22Rv1 (cell line): ENCODE measurements around the gene GEMIN4.

Experiments
- ZFX ChIP-seq: fragments of 450-650 bp; IDR thresholded peaks from 2 replicates; pipeline ENCODE4 v1.6.1; 2017; ENCODE audit warnings: antibody characterized with exemption, borderline replicate concordance
- TF ChIP-seq, protein P1 (sequence below): fragments of 450-650 bp; IDR thresholded peaks from 2 replicates; pipeline ENCODE4 v1.5.1; 2017; ENCODE audit warnings: mild to moderate bottlenecking

DNA sequence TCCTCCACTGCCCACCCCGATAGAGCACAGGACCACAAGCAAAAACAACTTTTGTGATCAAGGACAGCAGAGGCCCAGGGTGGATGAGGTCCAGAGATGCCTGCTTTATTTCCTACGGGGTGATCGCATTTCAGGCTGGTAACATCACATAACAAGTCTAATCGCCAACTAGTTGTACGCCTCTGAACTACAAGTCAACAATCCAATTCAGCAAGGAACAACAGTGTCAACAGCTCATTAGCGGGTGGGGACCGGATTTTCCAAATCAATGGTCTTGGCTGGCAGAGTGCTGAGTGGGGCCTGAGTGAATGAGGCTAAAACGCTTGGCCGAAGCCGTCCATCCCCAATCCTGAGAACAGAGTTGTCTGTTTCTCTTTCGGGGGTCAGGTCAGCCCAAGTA lies 47.2 kb upstream of the GEMIN4 start:
- TF ChIP-seq, protein P1, sequence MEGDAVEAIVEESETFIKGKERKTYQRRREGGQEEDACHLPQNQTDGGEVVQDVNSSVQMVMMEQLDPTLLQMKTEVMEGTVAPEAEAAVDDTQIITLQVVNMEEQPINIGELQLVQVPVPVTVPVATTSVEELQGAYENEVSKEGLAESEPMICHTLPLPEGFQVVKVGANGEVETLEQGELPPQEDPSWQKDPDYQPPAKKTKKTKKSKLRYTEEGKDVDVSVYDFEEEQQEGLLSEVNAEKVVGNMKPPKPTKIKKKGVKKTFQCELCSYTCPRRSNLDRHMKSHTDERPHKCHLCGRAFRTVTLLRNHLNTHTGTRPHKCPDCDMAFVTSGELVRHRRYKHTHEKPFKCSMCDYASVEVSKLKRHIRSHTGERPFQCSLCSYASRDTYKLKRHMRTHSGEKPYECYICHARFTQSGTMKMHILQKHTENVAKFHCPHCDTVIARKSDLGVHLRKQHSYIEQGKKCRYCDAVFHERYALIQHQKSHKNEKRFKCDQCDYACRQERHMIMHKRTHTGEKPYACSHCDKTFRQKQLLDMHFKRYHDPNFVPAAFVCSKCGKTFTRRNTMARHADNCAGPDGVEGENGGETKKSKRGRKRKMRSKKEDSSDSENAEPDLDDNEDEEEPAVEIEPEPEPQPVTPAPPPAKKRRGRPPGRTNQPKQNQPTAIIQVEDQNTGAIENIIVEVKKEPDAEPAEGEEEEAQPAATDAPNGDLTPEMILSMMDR, result no peak
- TF ChIP-seq ZFX, result no peak
